ENCODE measurements around the gene TBX20.
"Not testable (repeated sequence)": the region's sequence is repeated elsewhere in the genome, so short reads cannot be mapped to it uniquely, and the experiment has no call there.

Gene TBX20

GRCh38 chr7:35184961-35185360 lies 68.9 kb downstream of the TBX20 start:
- not testable (repeated sequence) for H3K4me3 ChIP-seq (ENCODE audit: low read length); H3K4me1 ChIP-seq (ENCODE audit: insufficient read depth, low read length); H3K27ac ChIP-seq (ENCODE audit: low read depth, low read length); H3K36me3 ChIP-seq (ENCODE audit: insufficient read depth, low read length); H3K9me3 ChIP-seq (ENCODE audit: insufficient read depth, low read depth, low read length); H3K9ac ChIP-seq (ENCODE audit: low read depth, low read length)
- WGBS = 86% methylated on average over 5 of the region's 5 CpGs
- peaks cover 42% of the 10 kb centered on the region for H3K27me3 ChIP-seq (ENCODE audit: insufficient read depth, low read length)

- H3K4me3 ChIP-seq (ENCODE audit: low read length); H3K4me1 ChIP-seq (ENCODE audit: insufficient read depth, low read length); H3K27ac ChIP-seq (ENCODE audit: low read depth, low read length); H3K9me3 ChIP-seq (ENCODE audit: insufficient read depth, low read depth, low read length); H3K36me3 ChIP-seq (ENCODE audit: insufficient read depth, low read length); H3K9ac ChIP-seq (ENCODE audit: low read depth, low read length): not testable (repeated sequence)
- H3K27me3 ChIP-seq (ENCODE audit: insufficient read depth, low read length) = peaks cover 42% of the 10 kb centered on the region
- 89% methylated on average over 4 of the region's 5 CpGs for WGBS
Observed at GRCh38 chr7:35183873-35184503, 69.9 kb downstream of the TBX20 start.

GRCh38 chr7:35180665-35181064 lies 73.2 kb downstream of the TBX20 start:
- H3K9me3 ChIP-seq (ENCODE audit: insufficient read depth, low read depth, low read length); H3K4me1 ChIP-seq (ENCODE audit: insufficient read depth, low read length); H3K4me3 ChIP-seq (ENCODE audit: low read length); H3K36me3 ChIP-seq (ENCODE audit: insufficient read depth, low read length); H3K27ac ChIP-seq (ENCODE audit: low read depth, low read length); H3K9ac ChIP-seq (ENCODE audit: low read depth, low read length): not testable (repeated sequence)
- peaks cover 13% of the 10 kb centered on the region for H3K27me3 ChIP-seq (ENCODE audit: insufficient read depth, low read length)
- WGBS = 95% methylated on average over 4 of the region's 6 CpGs

GRCh38 chr7:35173176-35173575 lies 80.7 kb downstream of the TBX20 start:
- not testable (repeated sequence) for H3K36me3 ChIP-seq (ENCODE audit: insufficient read depth, low read length); H3K27ac ChIP-seq (ENCODE audit: low read depth, low read length); H3K4me3 ChIP-seq (ENCODE audit: low read length); H3K4me1 ChIP-seq (ENCODE audit: insufficient read depth, low read length); H3K9me3 ChIP-seq (ENCODE audit: insufficient read depth, low read depth, low read length); H3K27me3 ChIP-seq (ENCODE audit: insufficient read depth, low read length); H3K9ac ChIP-seq (ENCODE audit: low read depth, low read length)
- 81% methylated on average over 1 of the region's 2 CpGs for WGBS

- not testable (repeated sequence) for H3K4me1 ChIP-seq (ENCODE audit: insufficient read depth, low read length); H3K9me3 ChIP-seq (ENCODE audit: insufficient read depth, low read depth, low read length); H3K27me3 ChIP-seq (ENCODE audit: insufficient read depth, low read length); H3K36me3 ChIP-seq (ENCODE audit: insufficient read depth, low read length); H3K27ac ChIP-seq (ENCODE audit: low read depth, low read length); H3K9ac ChIP-seq (ENCODE audit: low read depth, low read length); H3K4me3 ChIP-seq (ENCODE audit: low read length)
- no CpG with 5 or more reads among the region's 4 CpGs for WGBS
Observed at GRCh38 chr7:35172131-35172530, 81.8 kb downstream of the TBX20 start.

- H3K4me3 ChIP-seq (ENCODE audit: low read length); H3K4me1 ChIP-seq (ENCODE audit: insufficient read depth, low read length); H3K36me3 ChIP-seq (ENCODE audit: insufficient read depth, low read length); H3K27ac ChIP-seq (ENCODE audit: low read depth, low read length); H3K9me3 ChIP-seq (ENCODE audit: insufficient read depth, low read depth, low read length); H3K9ac ChIP-seq (ENCODE audit: low read depth, low read length); H3K27me3 ChIP-seq (ENCODE audit: insufficient read depth, low read length): not testable (repeated sequence)
Observed at GRCh38 chr7:35167658-35168057, 86.2 kb downstream of the TBX20 start.

GRCh38 chr7:35167158-35167557 lies 86.7 kb downstream of the TBX20 start:
- H3K9me3 ChIP-seq (ENCODE audit: insufficient read depth, low read depth, low read length); H3K36me3 ChIP-seq (ENCODE audit: insufficient read depth, low read length): not testable (repeated sequence)
- WGBS = 100% methylated on average over 1 of the region's 1 CpG

GRCh38 chr7:35161059-35161740 lies 92.7 kb downstream of the TBX20 start:
- not testable (repeated sequence) for H3K4me1 ChIP-seq (ENCODE audit: insufficient read depth, low read length); H3K36me3 ChIP-seq (ENCODE audit: insufficient read depth, low read length); H3K9me3 ChIP-seq (ENCODE audit: insufficient read depth, low read depth, low read length); H3K4me3 ChIP-seq (ENCODE audit: low read length); H3K27ac ChIP-seq (ENCODE audit: low read depth, low read length); H3K27me3 ChIP-seq (ENCODE audit: insufficient read depth, low read length); H3K9ac ChIP-seq (ENCODE audit: low read depth, low read length)
- WGBS = 83% methylated on average over 2 of the region's 3 CpGs

More at GRCh38 chr7:35167158-35167557, 86.7 kb downstream of the TBX20 start:
- not testable (repeated sequence) for H3K27me3 ChIP-seq (ENCODE audit: insufficient read depth, low read length); H3K4me3 ChIP-seq (ENCODE audit: low read length); H3K9ac ChIP-seq (ENCODE audit: low read depth, low read length); H3K4me1 ChIP-seq (ENCODE audit: insufficient read depth, low read length); H3K27ac ChIP-seq (ENCODE audit: low read depth, low read length)

Data from HUES64 (cell line).